ENCODE measurements around the gene GOLGA6L10. TPM values are rescaled to one million over a fixed set of nuclear protein-coding genes. Genes with fewer than 3 reads are reported as not detected.
"Not testable (repeated sequence)": the region's sequence is repeated elsewhere in the genome, so short reads cannot be mapped to it uniquely, and the experiment has no call there.

Gene GOLGA6L10
- 1 to 10 TPM in 1 of 2 experiments, under 1 TPM in 1; 0.96 to 1.4 TPM for total RNA-seq

GRCh38 chr15:82349375-82349774 lies at the start of gene GOLGA6L10:
Gene GOLGA6L10, minus strand, starts transcription at chr15:82349475. Its CDS starts 100 bp downstream, at chr15:82349375.
- CTCF ChIA-PET; H3K27me3 Mint-ChIP-seq (ENCODE audit: low read depth); H3K4me3 Mint-ChIP-seq; H3K4me1 Mint-ChIP-seq (ENCODE audit: low read depth); intact Hi-C loops (cut with micrococcal nuclease); H3K36me3 Mint-ChIP-seq (ENCODE audit: low read depth); H3K27ac Mint-ChIP-seq; DNase-seq; H3K9me3 Mint-ChIP-seq: not testable (repeated sequence)

GRCh38 chr15:82398785-82399184 lies 49.5 kb upstream of the GOLGA6L10 start:
- Mint-ChIP-seq H3K27me3 (ENCODE audit: low read depth) (no peaks in the 10 kb centered on the region), H3K9me3 (peaks cover 2% of the 10 kb centered on the region), H3K4me3 (no peak overlapping the region), H3K36me3 (ENCODE audit: low read depth) (no peaks in the 10 kb centered on the region), H3K27ac (no peak overlapping the region), H3K4me1 (ENCODE audit: low read depth) (peaks cover 4% of the 10 kb centered on the region)
- CTCF ChIA-PET: interaction anchor here (0.7 kb wide), 1 partner anchor 841 kb away, joined by 3 read pairs; no protein-coding TSS in a partner anchor
- intact Hi-C loops (cut with micrococcal nuclease): no loop called here
- no peak for DNase-seq

GRCh38 chr15:82397817-82398216 lies 48.5 kb upstream of the GOLGA6L10 start:
- Mint-ChIP-seq H3K4me3 (no peak overlapping the region), H3K27ac (no peak overlapping the region), H3K27me3 (ENCODE audit: low read depth) (no peaks in the 10 kb centered on the region), H3K9me3 (peaks cover 2% of the 10 kb centered on the region), H3K4me1 (ENCODE audit: low read depth) (peaks cover 4% of the 10 kb centered on the region), H3K36me3 (ENCODE audit: low read depth) (no peaks in the 10 kb centered on the region)
- no peak for DNase-seq
- CTCF ChIA-PET: interaction anchor here (0.7 kb wide), 1 partner anchor 840 kb away, joined by 3 read pairs; no protein-coding TSS in a partner anchor
- intact Hi-C loops (cut with micrococcal nuclease): no loop called here

GRCh38 chr15:82395788-82396187 lies 46.5 kb upstream of the GOLGA6L10 start:
- H3K27me3 Mint-ChIP-seq (ENCODE audit: low read depth); DNase-seq; H3K9me3 Mint-ChIP-seq; H3K4me3 Mint-ChIP-seq; intact Hi-C loops (cut with micrococcal nuclease); H3K4me1 Mint-ChIP-seq (ENCODE audit: low read depth); H3K27ac Mint-ChIP-seq; CTCF ChIA-PET; H3K36me3 Mint-ChIP-seq (ENCODE audit: low read depth): not testable (repeated sequence)

- H3K4me3 Mint-ChIP-seq: no peak overlapping the region
- no peak for DNase-seq
- H3K27me3 Mint-ChIP-seq (ENCODE audit: low read depth): no peaks in the 10 kb centered on the region
- no peak overlapping the region for H3K27ac Mint-ChIP-seq
- intact Hi-C loops (cut with micrococcal nuclease): no loop called here
- H3K9me3 Mint-ChIP-seq: peaks cover 2% of the 10 kb centered on the region
- peaks cover 5% of the 10 kb centered on the region for H3K4me1 Mint-ChIP-seq (ENCODE audit: low read depth)
- H3K36me3 Mint-ChIP-seq (ENCODE audit: low read depth): no peaks in the 10 kb centered on the region
- CTCF ChIA-PET: no interaction called here
Observed at GRCh38 chr15:82393671-82394070, 44.4 kb upstream of the GOLGA6L10 start.

GRCh38 chr15:82392077-82392476 lies 42.8 kb upstream of the GOLGA6L10 start:
- H3K4me3 Mint-ChIP-seq; intact Hi-C loops (cut with micrococcal nuclease); H3K36me3 Mint-ChIP-seq (ENCODE audit: low read depth); H3K27ac Mint-ChIP-seq; CTCF ChIA-PET; H3K27me3 Mint-ChIP-seq (ENCODE audit: low read depth); H3K4me1 Mint-ChIP-seq (ENCODE audit: low read depth); H3K9me3 Mint-ChIP-seq; DNase-seq: not testable (repeated sequence)

GRCh38 chr15:82390152-82390551 lies 40.9 kb upstream of the GOLGA6L10 start:
- H3K4me1 Mint-ChIP-seq (ENCODE audit: low read depth); H3K4me3 Mint-ChIP-seq; H3K9me3 Mint-ChIP-seq; H3K27ac Mint-ChIP-seq; H3K36me3 Mint-ChIP-seq (ENCODE audit: low read depth); CTCF ChIA-PET; H3K27me3 Mint-ChIP-seq (ENCODE audit: low read depth); DNase-seq; intact Hi-C loops (cut with micrococcal nuclease): not testable (repeated sequence)

- H3K27me3 Mint-ChIP-seq (ENCODE audit: low read depth); H3K9me3 Mint-ChIP-seq; H3K4me3 Mint-ChIP-seq; CTCF ChIA-PET; intact Hi-C loops (cut with micrococcal nuclease); H3K27ac Mint-ChIP-seq; H3K36me3 Mint-ChIP-seq (ENCODE audit: low read depth); DNase-seq; H3K4me1 Mint-ChIP-seq (ENCODE audit: low read depth): not testable (repeated sequence)
Observed at GRCh38 chr15:82387209-82387608, 37.9 kb upstream of the GOLGA6L10 start.

- H3K9me3 Mint-ChIP-seq; H3K4me3 Mint-ChIP-seq; DNase-seq; H3K36me3 Mint-ChIP-seq (ENCODE audit: low read depth); CTCF ChIA-PET; intact Hi-C loops (cut with micrococcal nuclease); H3K27me3 Mint-ChIP-seq (ENCODE audit: low read depth); H3K27ac Mint-ChIP-seq; H3K4me1 Mint-ChIP-seq (ENCODE audit: low read depth): not testable (repeated sequence)
Observed at GRCh38 chr15:82381330-82381955, 32.2 kb upstream of the GOLGA6L10 start.

GRCh38 chr15:82379552-82379951 lies 30.3 kb upstream of the GOLGA6L10 start:
- H3K27me3 Mint-ChIP-seq (ENCODE audit: low read depth); H3K4me3 Mint-ChIP-seq; DNase-seq; H3K36me3 Mint-ChIP-seq (ENCODE audit: low read depth); intact Hi-C loops (cut with micrococcal nuclease); H3K27ac Mint-ChIP-seq; H3K9me3 Mint-ChIP-seq; CTCF ChIA-PET; H3K4me1 Mint-ChIP-seq (ENCODE audit: low read depth): not testable (repeated sequence)

- H3K4me3 Mint-ChIP-seq; intact Hi-C loops (cut with micrococcal nuclease); DNase-seq; H3K36me3 Mint-ChIP-seq (ENCODE audit: low read depth); H3K27ac Mint-ChIP-seq; CTCF ChIA-PET; H3K4me1 Mint-ChIP-seq (ENCODE audit: low read depth); H3K27me3 Mint-ChIP-seq (ENCODE audit: low read depth); H3K9me3 Mint-ChIP-seq: not testable (repeated sequence)
Observed at GRCh38 chr15:82373661-82374060, 24.4 kb upstream of the GOLGA6L10 start.

- CTCF ChIA-PET: no interaction called here
- Mint-ChIP-seq H3K9me3 (no peaks in the 10 kb centered on the region), H3K4me1 (ENCODE audit: low read depth) (no peaks in the 10 kb centered on the region), H3K4me3 (no peak overlapping the region), H3K27me3 (ENCODE audit: low read depth) (no peaks in the 10 kb centered on the region), H3K36me3 (ENCODE audit: low read depth) (no peaks in the 10 kb centered on the region), H3K27ac (no peak overlapping the region)
- intact Hi-C loops (cut with micrococcal nuclease): no loop called here
- no peak for DNase-seq
Observed at GRCh38 chr15:82371656-82372055, 22.4 kb upstream of the GOLGA6L10 start.

GRCh38 chr15:82367790-82368189 lies 18.5 kb upstream of the GOLGA6L10 start:
- H3K36me3 Mint-ChIP-seq (ENCODE audit: low read depth); DNase-seq; H3K9me3 Mint-ChIP-seq; H3K4me1 Mint-ChIP-seq (ENCODE audit: low read depth); intact Hi-C loops (cut with micrococcal nuclease); H3K27ac Mint-ChIP-seq; CTCF ChIA-PET; H3K27me3 Mint-ChIP-seq (ENCODE audit: low read depth); H3K4me3 Mint-ChIP-seq: not testable (repeated sequence)
